NCI-H1436 treated with DMSO at 0.1 percent for 48 hours (cell line): ENCODE data around the gene KRT81.
A peak's percentile ranks its signal among the peaks of the same experiment; 100 is the strongest.

ENCODE experiments used
- DNase-seq: peaks from one replicate; lab custom pipeline; 2025; lab: John Stamatoyannopoulos, UW

KRT81 gene

GRCh38 chr12:52291267-52291935 lies at the start of gene KRT81:
Gene KRT81 (minus strand): TSS chr12:52291534. CDS start chr12:52291465, 69 bp downstream.
- no peak for DNase-seq

GRCh38 chr12:52338241-52338960 lies 47.1 kb upstream of the KRT81 start:
- DNase-seq = no peak

DNA sequence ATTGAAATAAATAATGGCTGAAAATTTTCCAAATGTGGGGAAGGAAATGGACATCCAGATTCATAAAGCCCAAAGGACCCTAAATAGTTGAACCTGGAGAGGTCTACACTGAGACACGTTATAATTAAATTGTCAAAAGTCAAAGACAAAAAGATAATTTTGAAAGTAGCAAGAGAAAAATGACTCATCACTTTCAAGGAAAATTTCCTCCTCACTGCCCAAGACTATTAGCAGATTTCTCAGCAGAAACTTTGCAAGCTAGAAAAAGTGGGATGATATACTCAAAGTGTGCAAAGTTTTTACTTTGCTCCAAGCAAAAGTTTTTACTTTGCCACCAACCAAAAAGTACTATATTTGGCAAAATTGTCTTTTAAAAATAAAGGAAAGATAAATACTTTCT lies 45.7 kb upstream of the KRT81 start:
- DNase-seq = no peak

GRCh38 chr12:52336641-52337040 lies 45.3 kb upstream of the KRT81 start:
- no peak for DNase-seq

DNA sequence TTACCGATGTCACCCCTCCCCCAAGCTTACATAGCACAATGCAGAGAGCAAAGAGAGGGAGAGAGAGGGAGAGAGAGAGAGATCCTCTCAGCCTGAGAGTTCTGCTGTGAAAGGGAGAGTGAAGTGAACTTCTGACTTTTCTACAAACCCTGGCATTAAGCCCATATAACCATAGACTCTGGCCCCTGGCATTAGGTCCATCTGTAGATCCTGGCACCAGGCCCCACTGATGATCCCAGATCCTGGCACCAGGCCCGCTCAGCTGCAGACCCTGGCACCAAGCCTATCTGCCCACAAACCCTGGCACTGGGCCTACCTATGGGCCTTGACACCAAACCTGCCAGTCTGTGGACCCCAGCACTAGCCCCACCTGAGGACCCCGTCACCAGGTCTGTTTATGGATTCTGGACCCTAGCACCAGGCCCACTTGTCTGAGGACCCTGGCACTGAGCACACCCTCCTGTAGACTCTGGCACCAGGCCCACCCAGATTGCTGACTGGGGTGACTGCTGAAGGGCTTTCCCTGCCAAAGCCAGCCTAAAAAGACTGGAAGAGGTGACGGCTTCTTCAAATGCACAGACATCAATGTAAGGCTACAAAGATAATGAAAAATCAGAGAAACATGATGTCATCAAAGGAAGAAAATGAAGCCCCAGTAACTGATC lies 44.4 kb upstream of the KRT81 start:
- no peak for DNase-seq

DNA sequence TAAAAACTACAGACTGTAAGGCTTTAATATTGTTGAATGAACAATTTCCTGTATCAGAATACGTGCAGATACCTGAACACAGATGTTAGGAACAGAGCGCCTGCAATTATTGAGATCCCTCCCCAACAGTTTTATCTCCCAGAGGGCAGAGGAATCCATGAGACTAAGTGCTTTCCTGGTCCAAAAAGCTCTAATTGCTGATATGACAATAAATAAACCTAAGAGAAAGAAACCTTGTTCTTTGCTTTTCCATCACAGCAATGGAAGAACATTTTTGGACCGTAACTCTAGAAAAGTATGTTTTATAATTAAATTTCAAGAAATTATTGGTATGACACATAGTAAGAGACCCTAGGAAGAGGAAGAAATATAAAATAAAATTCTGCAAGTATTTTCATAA lies 42.9 kb upstream of the KRT81 start:
- DNase-seq = no peak

DNA sequence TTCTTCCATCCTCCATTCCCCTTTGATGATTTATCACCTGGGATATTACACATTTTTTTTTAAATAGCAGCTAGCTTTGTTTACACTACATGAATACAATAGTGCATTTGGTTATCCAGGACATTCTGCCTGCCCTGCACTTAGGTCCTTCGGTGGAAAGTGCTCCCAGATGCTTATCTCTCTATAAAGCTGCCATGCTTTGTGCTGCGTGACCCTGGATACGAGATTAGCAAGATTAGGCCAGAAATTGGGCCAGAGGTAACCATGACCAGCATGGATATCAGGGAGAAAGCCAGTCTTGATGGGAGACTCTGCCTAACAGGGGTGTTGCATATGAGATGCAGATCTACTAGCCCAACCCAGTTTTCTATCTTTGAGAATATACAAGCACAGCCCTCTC lies 42.0 kb upstream of the KRT81 start:
- no peak for DNase-seq

GRCh38 chr12:52332381-52332780 lies 41.0 kb upstream of the KRT81 start:
- no peak for DNase-seq

DNA sequence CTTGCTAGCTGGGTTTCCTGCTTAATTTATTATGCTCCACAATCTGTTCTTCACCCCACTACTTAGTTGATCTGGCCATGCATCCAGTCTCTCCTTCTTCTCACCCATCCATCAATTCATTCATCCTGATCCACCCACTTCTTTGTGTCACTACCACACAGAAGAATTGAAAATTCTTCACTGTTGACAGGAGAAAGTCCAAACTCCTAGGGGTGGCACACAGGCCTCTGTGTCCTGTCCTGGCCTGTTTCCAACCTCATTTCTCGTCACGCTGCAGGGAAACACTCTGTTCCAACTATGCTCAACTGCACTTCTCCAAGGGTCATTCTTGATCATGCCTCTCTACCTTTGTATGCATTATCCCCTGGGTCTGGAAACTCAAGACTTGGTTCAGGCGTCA lies 40.5 kb upstream of the KRT81 start:
- no peak for DNase-seq

DNA sequence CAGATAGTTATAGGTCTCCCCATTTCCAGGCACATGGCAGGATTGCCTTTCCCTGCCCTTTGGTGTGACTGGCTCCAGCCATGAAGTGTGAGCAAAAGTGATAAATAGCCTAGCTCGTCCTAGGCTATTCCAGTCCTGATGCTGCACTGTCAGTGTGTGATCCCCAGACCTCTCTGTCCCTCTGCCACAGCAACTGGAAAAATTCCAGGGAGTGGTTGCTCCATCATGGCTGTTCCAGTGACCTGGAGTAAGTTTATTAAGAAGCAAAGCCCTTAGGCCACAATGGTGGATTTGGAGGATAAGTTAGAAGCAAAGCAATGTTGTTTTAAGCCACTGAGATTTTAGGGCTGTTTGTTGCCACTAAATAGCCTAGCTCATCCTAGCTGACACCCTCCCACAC lies 39.7 kb upstream of the KRT81 start:
- no peak for DNase-seq

- no peak for DNase-seq
Measured at GRCh38 chr12:52327830-52328500, 36.6 kb upstream of the KRT81 start.

- peak; percentile 48 for DNase-seq
Measured at GRCh38 chr12:52327052-52327829, 35.9 kb upstream of the KRT81 start.

DNA sequence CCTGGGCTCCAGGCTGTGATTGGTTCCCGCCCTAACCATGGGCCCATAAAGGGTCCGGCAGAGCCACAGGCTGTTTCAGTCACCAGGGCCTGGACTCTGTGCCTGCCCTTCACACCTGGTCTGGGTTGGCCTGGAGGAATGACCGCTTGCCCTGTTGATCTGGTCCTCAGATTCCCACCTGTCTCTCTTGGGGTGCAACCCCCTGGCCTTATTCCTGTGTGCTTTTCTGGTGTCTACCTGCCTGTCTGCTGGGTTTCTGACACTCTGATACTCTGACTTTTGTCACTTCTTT lies 32.8 kb upstream of the KRT81 start:
- DNase-seq = no peak

DNA sequence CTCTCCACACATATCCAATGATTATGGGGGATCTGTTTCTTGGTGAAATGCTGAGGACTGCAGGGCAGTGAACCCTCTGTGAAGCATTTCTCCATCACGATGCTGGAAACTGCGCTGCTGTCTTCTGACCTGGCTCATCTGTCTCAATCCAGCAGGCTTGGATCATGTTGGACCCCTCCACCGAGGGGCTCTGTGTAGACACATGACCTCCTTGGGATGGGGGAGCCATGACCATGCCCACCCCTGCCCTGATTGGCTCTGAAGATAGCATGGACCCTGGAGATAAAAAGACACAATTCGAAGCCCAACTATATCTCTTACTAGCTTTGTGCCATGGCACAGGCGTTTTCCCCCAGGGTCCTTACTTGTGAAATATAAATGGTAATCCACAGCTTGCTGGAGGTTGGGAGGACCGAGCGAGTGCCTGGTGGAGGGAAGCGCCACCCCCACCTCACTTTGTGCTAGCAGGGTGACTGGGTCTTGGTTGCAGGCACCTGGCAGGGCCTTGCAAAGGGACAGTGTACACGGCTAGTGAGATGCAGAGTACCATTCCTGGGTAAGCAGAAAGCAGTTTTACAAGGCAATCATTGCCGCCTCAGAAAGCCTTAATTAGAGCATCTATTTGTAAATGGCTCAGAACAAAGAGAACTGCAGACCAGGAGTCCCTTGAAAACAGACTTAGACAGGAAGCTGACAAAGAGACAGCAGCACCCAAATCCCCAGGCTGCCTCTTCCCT lies 32.2 kb upstream of the KRT81 start:
- peak; percentile 74 for DNase-seq

DNA sequence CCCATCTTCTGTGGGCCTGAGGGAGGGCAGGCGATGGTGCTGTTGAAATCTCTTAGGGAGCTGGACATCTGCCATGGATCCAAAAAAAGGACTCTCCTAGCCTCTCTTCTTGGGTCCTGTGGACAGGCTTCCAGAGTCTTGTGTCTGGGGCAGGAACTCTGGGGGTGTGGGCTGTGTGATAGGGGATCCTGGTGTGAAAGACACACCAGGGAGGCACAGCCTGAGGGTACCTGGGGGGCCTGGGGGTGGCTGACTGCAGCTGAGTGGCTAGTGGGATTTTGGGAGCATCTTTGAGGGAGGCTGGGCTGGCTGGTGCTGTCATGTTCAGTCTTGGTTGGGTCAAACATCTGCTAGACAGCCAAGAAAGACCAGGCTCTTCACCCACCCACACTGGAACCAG lies 31.7 kb upstream of the KRT81 start:
- DNase-seq = no peak

DNA sequence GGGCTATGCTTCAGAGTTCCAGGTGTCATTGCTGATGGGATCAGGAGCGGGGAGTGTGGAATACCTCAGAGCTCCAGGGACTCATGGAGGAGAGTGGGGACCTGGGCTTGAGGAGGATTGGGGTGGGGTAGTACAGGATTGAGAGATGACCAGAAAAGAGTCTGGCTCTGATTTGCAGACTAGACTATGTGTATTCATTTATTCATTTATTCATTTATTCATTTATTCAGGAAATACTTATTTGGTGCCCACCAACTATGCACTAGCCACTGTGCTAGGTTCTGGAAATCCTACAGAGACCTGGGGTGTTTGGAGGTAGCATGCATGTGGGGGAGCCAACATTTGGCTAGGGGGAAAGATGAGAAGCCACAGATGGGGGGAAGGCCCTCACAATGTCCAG lies 30.7 kb upstream of the KRT81 start:
- no peak for DNase-seq

GRCh38 chr12:52321418-52321817 lies 30.1 kb upstream of the KRT81 start:
- DNase-seq = no peak

GRCh38 chr12:52320784-52321400 lies 29.6 kb upstream of the KRT81 start, which contains the start of gene KRT83:
Gene KRT83 (minus strand): TSS chr12:52321398. CDS start chr12:52321335, 63 bp downstream.
- DNase-seq = no peak

GRCh38 chr12:52319097-52319496 lies 27.8 kb upstream of the KRT81 start:
- peak; percentile 22 for DNase-seq

DNA sequence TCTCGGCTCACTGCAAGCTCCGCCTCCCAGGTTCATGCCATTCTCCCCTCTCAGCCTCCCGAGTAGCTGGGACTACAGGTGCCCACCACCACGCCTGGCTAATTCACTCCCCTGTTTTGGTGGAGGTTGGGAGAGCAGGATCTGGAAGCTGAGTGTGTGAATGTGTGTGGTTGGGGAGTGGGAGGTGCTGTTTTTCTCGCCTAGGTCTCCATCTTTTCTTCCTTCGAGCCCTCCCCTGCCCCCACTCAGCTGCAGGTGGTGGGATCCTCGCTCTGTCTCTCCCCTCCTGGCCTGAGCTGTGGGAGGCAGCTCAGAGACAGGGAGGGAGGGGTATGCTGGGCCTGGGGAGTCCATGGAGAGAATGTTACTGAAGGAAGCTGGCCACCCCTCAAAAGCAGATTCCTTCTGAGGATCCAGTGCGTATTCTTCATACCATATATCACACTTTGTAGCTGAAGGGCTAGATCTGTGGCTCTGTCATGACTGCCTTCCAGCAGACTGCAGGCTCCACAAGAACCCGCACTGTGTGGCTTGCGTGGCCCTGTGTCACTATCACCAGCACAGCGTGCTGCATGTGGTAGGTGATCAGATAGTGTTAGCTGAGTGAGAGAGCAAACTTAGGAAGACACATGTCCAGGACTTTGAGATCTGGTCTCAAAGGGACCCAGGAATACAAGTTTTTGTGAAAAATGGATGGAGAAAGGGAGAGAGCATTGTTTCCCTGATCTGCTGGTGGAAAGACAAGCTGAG lies 27.1 kb upstream of the KRT81 start:
- no peak for DNase-seq
